GM20000 (cell line): ENCODE measurements around the gene TMEM94.

Experiments
- DNase-seq: peaks from one replicate; pipeline ENCODE4 v3.0.0; 2012; ENCODE audit warnings: low spot score
- CTCF ChIP-seq: IDR thresholded peaks from 2 replicates; pipeline ENCODE4 v1.5.1; 2012; ENCODE audit warnings: mild to moderate bottlenecking, control low read depth; ENCODE audit errors: extremely low read depth, missing control alignments

The TMEM94 gene

GRCh38 chr17:75456417-75457046 is at the start of gene TMEM94:
Gene TMEM94 (plus strand): TSS chr17:75456635. CDS start chr17:75471906, 15,271 bp downstream.
- DNase-seq = peak; percentile 96
- TF ChIP-seq CTCF = no peak

GRCh38 chr17:75407655-75408352 is 48.6 kb upstream of the TMEM94 start:
- no peak for TF ChIP-seq CTCF
- no peak for DNase-seq

- no peak for TF ChIP-seq CTCF
- no peak for DNase-seq
Observed at GRCh38 chr17:75410141-75410540, 46.3 kb upstream of the TMEM94 start.

GRCh38 chr17:75411328-75412067 is 44.9 kb upstream of the TMEM94 start:
- TF ChIP-seq CTCF = no peak
- no peak for DNase-seq

GRCh38 chr17:75412455-75413317 is 43.7 kb upstream of the TMEM94 start:
- DNase-seq = peak; percentile 77
- TF ChIP-seq CTCF = peak; percentile 70

- TF ChIP-seq CTCF = no peak
- no peak for DNase-seq
Observed at GRCh38 chr17:75414488-75414887, 41.9 kb upstream of the TMEM94 start.
